Stimulated activated CD8-positive, alpha-beta memory T cell treated with anti-CD3 and anti-CD28 coated beads, Interleukin-2, amount 100 ng/mL, for 48 hours (primary cell): ENCODE data around the gene TMEM19.

Experiments
- DNase-seq, 2 donors: peaks; one replicate each; pipeline ENCODE4 v3.0.0-alpha.2; 2020; ENCODE audit warnings: low read depth in 2 of 2

Gene TMEM19

GRCh38 chr12:71718611-71719010, 32.7 kb downstream of the TMEM19 start:
- no peak for DNase-seq

GRCh38 chr12:71719647-71720370, 33.9 kb downstream of the TMEM19 start:
- no peak for DNase-seq

- DNase-seq, result no peak
Measured at GRCh38 chr12:71721783-71722505, 36.1 kb downstream of the TMEM19 start.

GRCh38 chr12:71725011-71725410, 39.1 kb downstream of the TMEM19 start:
- no peak for DNase-seq

GRCh38 chr12:71726548-71726947, 40.7 kb downstream of the TMEM19 start:
- no peak for DNase-seq

- no peak for DNase-seq
Measured at GRCh38 chr12:71727958-71728357, 42.1 kb downstream of the TMEM19 start.

- DNase-seq, result no peak
Measured at GRCh38 chr12:71730936-71731335, 45.1 kb downstream of the TMEM19 start.

- DNase-seq, result no peak
Measured at GRCh38 chr12:71731439-71732356, 45.8 kb downstream of the TMEM19 start.

- DNase-seq, result no peak
Measured at GRCh38 chr12:71732357-71732712, 46.5 kb downstream of the TMEM19 start.

- no peak for DNase-seq
Measured at GRCh38 chr12:71737197-71737596, 51.3 kb downstream of the TMEM19 start.

GRCh38 chr12:71742998-71743397, 57.1 kb downstream of the TMEM19 start:
- no peak for DNase-seq

- DNase-seq, result no peak
Measured at GRCh38 chr12:71744522-71745300, 58.8 kb downstream of the TMEM19 start.

- DNase-seq, result no peak
Measured at GRCh38 chr12:71746974-71747611, 61.2 kb downstream of the TMEM19 start.

- no peak for DNase-seq
Measured at GRCh38 chr12:71748081-71748850, 62.4 kb downstream of the TMEM19 start.

GRCh38 chr12:71749666-71750065, 63.8 kb downstream of the TMEM19 start:
- no peak for DNase-seq

- DNase-seq, result no peak
Measured at GRCh38 chr12:71752891-71753290, 67.0 kb downstream of the TMEM19 start.
